ENCODE measurements around the gene DDX56. TPM values are rescaled to one million over a fixed set of nuclear protein-coding genes. Genes with fewer than 3 reads are reported as not detected.
A peak's percentile ranks its signal among the peaks of the same experiment; 100 is the strongest.

The DDX56 gene
- total and polyA plus RNA-seq, 2 of the 13 experiments (the other 11 are each of a cell fraction or from before 2014, with no cell fraction given), result 82.6 to 120 TPM

- no peak for TF ChIP-seq ZNF775 (CRISPR knock-in tag; IDR thresholded peaks at IDR 0.05; ENCODE audit: borderline replicate concordance)
- no peak for TF ChIP-seq DNMT1 (CRISPR knock-in tag; IDR thresholded peaks at IDR 0.05)
- no peak for TF ChIP-seq JARID2 (CRISPR knock-in tag; IDR thresholded peaks at IDR 0.05; ENCODE audit: insufficient replicate concordance)
- no peak; the same call in 1 of the 2 replicates for TF ChIP-seq AKAP8 (CRISPR knock-in tag; IDR thresholded peaks at IDR 0.05)
- peak; percentile 89; the same call in 1 of the 2 replicates for TF ChIP-seq ARID4A (CRISPR knock-in tag; IDR thresholded peaks at IDR 0.05; ENCODE audit: borderline replicate concordance)
- peak; percentile 89 for TF ChIP-seq SAFB2 (CRISPR knock-in tag; IDR thresholded peaks at IDR 0.05; ENCODE audit: borderline replicate concordance, low read depth)
- TF ChIP-seq GABPA (IDR thresholded peaks at IDR 0.05; ENCODE audit: low read depth, low read length), result no peak
- no peak for TF ChIP-seq GABPA (CRISPR knock-in tag; IDR thresholded peaks at IDR 0.05; ENCODE audit: low read depth)
- TF ChIP-seq MAFF (IDR thresholded peaks at IDR 0.05; ENCODE audit: low read depth, low read length), result peak; percentile 58
- TF ChIP-seq ZMAT3 (CRISPR knock-in tag; conservative IDR thresholded peaks at IDR 0.05), result peak; percentile 82
- TF ChIP-seq NR2F6 (IDR thresholded peaks at IDR 0.05), result no peak
- TF ChIP-seq NR2F6 (CRISPR knock-in tag; IDR thresholded peaks at IDR 0.05), result peak; percentile 4; the same call in 1 of the 2 replicates
- no peak for TF ChIP-seq ZNF251 (CRISPR knock-in tag; IDR thresholded peaks at IDR 0.05)
- TF ChIP-seq ZNF792 (CRISPR knock-in tag; IDR thresholded peaks at IDR 0.05), result 0 out of 2 replicates have a peak, but pooled peaks have one; percentile 21
- peak; percentile 8 for TF ChIP-seq SRY (CRISPR knock-in tag; IDR thresholded peaks at IDR 0.05)
- TF ChIP-seq SKI (IDR thresholded peaks at IDR 0.05; ENCODE audit: partially characterized antibody), result no peak
- TF ChIP-seq TP53 (CRISPR knock-in tag; conservative IDR thresholded peaks at IDR 0.05), result peak; percentile 40; the same call in 1 of the 2 replicates
- no peak for TF ChIP-seq PLRG1 (conservative IDR thresholded peaks at IDR 0.05)
- TF ChIP-seq HNRNPK (IDR thresholded peaks at IDR 0.05; ENCODE audit: low read depth, low read length, poor library complexity, severe bottlenecking), result no peak
- TF ChIP-seq POGZ (CRISPR knock-in tag; IDR thresholded peaks at IDR 0.05), result no peak
- TF ChIP-seq SAP130 (CRISPR knock-in tag; IDR thresholded peaks at IDR 0.05; ENCODE audit: low read depth), result peak; percentile 70
- no peak; the same call in 1 of the 2 replicates for TF ChIP-seq ZNF224 (CRISPR knock-in tag; IDR thresholded peaks at IDR 0.05)
- no peak for TF ChIP-seq ZNF317 (CRISPR knock-in tag; IDR thresholded peaks at IDR 0.05)
- TF ChIP-seq MYC (CRISPR knock-in tag; IDR thresholded peaks at IDR 0.05; ENCODE audit: borderline replicate concordance), result peak; percentile 74
- TF ChIP-seq ZC3H13 (CRISPR knock-in tag; IDR thresholded peaks at IDR 0.05), result peak; percentile 79; the same call in 1 of the 2 replicates
- no peak for TF ChIP-seq ZNF143 (CRISPR knock-in tag; IDR thresholded peaks at IDR 0.05)
- no peak for TF ChIP-seq SMAD3 (CRISPR knock-in tag; IDR thresholded peaks at IDR 0.05)
- no peak for TF ChIP-seq ZFP36 (IDR thresholded peaks at IDR 0.05; ENCODE audit: borderline replicate concordance, low read depth, low read length, partially characterized antibody)
These were observed 8.3 kb upstream of the DDX56 start, which contains the start of gene TMED4 (continued) for GRCh38 chr7:44581879-44582603.

All from HepG2 (cell line).